ENCODE data around the gene TOR3A. TPM values are rescaled to one million over a fixed set of nuclear protein-coding genes. Genes with fewer than 3 reads are reported as not detected.
"Not testable (repeated sequence)": the region's sequence is repeated elsewhere in the genome, so short reads cannot be mapped to it uniquely, and the experiment has no call there.

Gene TOR3A
- total and polyA plus RNA-seq, 2 of the 8 experiments (the other 6 are each of a cell fraction or from before 2014, with no cell fraction given): 15.3 to 21.4 TPM

DNA sequence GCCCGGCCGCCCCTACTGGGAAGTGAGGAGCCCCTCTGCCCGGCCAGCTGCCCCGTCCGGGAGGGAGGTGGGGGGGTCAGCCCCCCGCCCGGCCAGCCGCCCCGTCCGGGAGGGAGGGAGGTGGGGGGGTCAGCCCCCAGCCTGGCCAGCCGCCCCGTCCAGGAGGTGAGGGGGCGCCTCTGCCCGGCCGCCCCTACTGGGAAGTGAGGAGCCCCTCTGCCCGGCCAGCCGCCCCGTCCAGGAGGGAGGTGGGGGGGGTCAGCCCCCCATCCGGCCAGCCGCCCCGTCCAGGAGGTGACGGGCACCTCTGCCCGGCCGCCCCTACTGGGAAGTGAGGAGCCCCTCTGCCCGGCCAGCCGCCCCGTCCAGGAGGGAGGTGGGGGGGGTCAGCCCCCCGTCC lies 53.8 kb downstream of the TOR3A start:
- H2BK15ac ChIP-seq (ENCODE audit: low read length); H3K27ac ChIP-seq (ENCODE audit: low read depth, low read length); H2AK5ac ChIP-seq (ENCODE audit: low read depth, low read length); H3K18ac ChIP-seq (ENCODE audit: extremely low read depth, low read length); H2BK12ac ChIP-seq (ENCODE audit: low read depth, low read length); H3K9ac ChIP-seq (replicated peaks in 1 of 4; ENCODE audit: extremely low read depth in 1 of 4, low read depth in 3 of 4, low read length in 3 of 4); DNase-seq (ENCODE audit: low read depth in 1 of 2, low spot score in 2 of 2); H2BK120ac ChIP-seq (replicated peaks; ENCODE audit: low read depth, low read length); H3K23me2 ChIP-seq (ENCODE audit: low read depth, low read length); FAIRE-seq; H3K4me2 ChIP-seq (ENCODE audit: insufficient read depth in 1 of 2, low read depth in 2 of 2, low read length in 2 of 2); H3K56ac ChIP-seq (replicated peaks; ENCODE audit: insufficient read length, low read depth, low read length); H2BK5ac ChIP-seq (ENCODE audit: low read depth, low read length); CTCF ChIA-PET (ENCODE audit: partially characterized antibody); H3K79me1 ChIP-seq (ENCODE audit: low read depth, low read length); H3K4me3 ChIP-seq (ENCODE audit: extremely low read depth in 1 of 4, insufficient read depth in 2 of 4, low read depth in 3 of 4, low read length in 4 of 4); POLR2A ChIA-PET (ENCODE audit: partially characterized antibody); H3K36me3 ChIP-seq (ENCODE audit: control insufficient read depth in 2 of 4, insufficient read depth in 4 of 4, low read length in 3 of 4); H4K20me1 ChIP-seq (replicated peaks in 1 of 2; ENCODE audit: control insufficient read depth in 1 of 2, insufficient read depth in 2 of 2, low read length in 2 of 2); H3K4ac ChIP-seq (replicated peaks; ENCODE audit: insufficient read length, low read depth, low read length); H3K27me3 ChIP-seq (replicated peaks in 1 of 4; ENCODE audit: control insufficient read depth in 3 of 4, extremely low read depth in 1 of 4, insufficient read depth in 3 of 4, low read length in 3 of 4); H4K5ac ChIP-seq (ENCODE audit: insufficient read length, low read depth, low read length); H3K4me1 ChIP-seq (replicated peaks in 1 of 4; ENCODE audit: control insufficient read depth in 3 of 4, insufficient read depth in 4 of 4, low read length in 3 of 4); H3K14ac ChIP-seq (ENCODE audit: insufficient read length); H3K23ac ChIP-seq (ENCODE audit: insufficient read length); H4K8ac ChIP-seq (ENCODE audit: extremely low read depth, insufficient read depth, low read length); H4K91ac ChIP-seq (replicated peaks; ENCODE audit: insufficient read length, low read length); H2AFZ ChIP-seq (ENCODE audit: low read length); H2BK20ac ChIP-seq (ENCODE audit: low read length): not testable (repeated sequence)
- Histone ChIP-seq H3K9me3 (ENCODE audit: insufficient read depth in 2 of 2, low read depth in 1 of 2, low read length in 1 of 2) (peaks cover 7 to 31% of the 10 kb centered on the region in 2 experiments; a peak in 3 of 4 replicates), H3K79me2 (ENCODE audit: control insufficient read depth in 1 of 2, insufficient read depth in 2 of 2, low read length in 2 of 2) (peaks cover 0 to 15% of the 10 kb centered on the region in 2 experiments; a peak in 1 of 4 replicates)
- no CpG with 5 or more reads among the region's 28 CpGs for WGBS, 2 experiments (ENCODE audit: extremely low coverage in 1 of 2, insufficient coverage in 1 of 2, insufficient read length in 1 of 2, insufficient replicate concordance in 2 of 2, low coverage in 1 of 2, low lambda C conversion rate in 2 of 2, missing lambda C conversion rate in 1 of 2)

Data from H1 (cell line).